Neutrophil (primary cell): ENCODE results near the gene TBC1D22A.
A peak's percentile ranks its signal among the peaks of the same experiment; 100 is the strongest.

Experiments
- H3K27ac ChIP-seq: fragments of 200-600 bp; sonication (generic); 2 replicates; pipeline ENCODE4 v1.5.1; 2016; ENCODE audit warnings: mild to moderate bottlenecking, moderate library complexity
- H3K27me3 ChIP-seq: fragments of 200-600 bp; sonication (generic); 2 replicates; pipeline ENCODE4 v1.6.0; 2016; ENCODE audit warnings: mild to moderate bottlenecking
- H3K36me3 ChIP-seq: fragments of 200-600 bp; sonication (generic); 2 replicates; pipeline ENCODE4 v1.5.1; 2017
- H3K4me1 ChIP-seq, 2 experiments: fragments of 200-600 bp in 1 of 2; sonication (generic) in 1 of 2; 1 replicate in 1 of 2; 2 replicates in 1 of 2; pipeline versions ENCODE4 v1.5.1 to v1.6.1; 2013 to 2016; ENCODE audit warnings: low read depth in 1 of 2, low read length in 1 of 2, mild to moderate bottlenecking in 1 of 2, moderate library complexity in 1 of 2; ENCODE audit not compliant: control insufficient read depth in 1 of 2, insufficient read depth in 1 of 2
- H3K4me3 ChIP-seq, 2 experiments: fragments of 200-600 bp in 1 of 2; sonication (generic) in 1 of 2; 1 replicate in 1 of 2; 2 replicates in 1 of 2; pipeline ENCODE4 v1.5.1; 2013 to 2016; ENCODE audit warnings: low read depth in 1 of 2, low read length in 1 of 2, mild to moderate bottlenecking in 1 of 2, moderate library complexity in 1 of 2
- H3K9me3 ChIP-seq: fragments of 200-600 bp; sonication (generic); 2 replicates; pipeline ENCODE4 v1.5.1; 2016
- CTCF ChIP-seq: fragments of 200-600 bp; sonication (generic); IDR thresholded peaks from 2 replicates; pipeline ENCODE4 v1.5.1; 2016; ENCODE audit warnings: antibody characterized with exemption

Gene TBC1D22A

GRCh38 chr22:46929710-46930204, 167.3 kb downstream of the TBC1D22A start:
- H3K36me3 ChIP-seq = no peaks in the 10 kb centered on the region
- no peak for TF ChIP-seq CTCF
- no peaks in the 10 kb centered on the region for H3K27me3 ChIP-seq
- no peak overlapping the region for H3K4me3 ChIP-seq
- H3K4me1 ChIP-seq = peaks cover 17% of the 10 kb centered on the region in 2 experiments
- H3K27ac ChIP-seq = no peak overlapping the region
- no peaks in the 10 kb centered on the region for H3K9me3 ChIP-seq

GRCh38 chr22:46931414-46931813, 169.0 kb downstream of the TBC1D22A start:
- Histone ChIP-seq H3K4me3 (no peak overlapping the region), H3K36me3 (no peaks in the 10 kb centered on the region), H3K27me3 (no peaks in the 10 kb centered on the region), H3K9me3 (no peaks in the 10 kb centered on the region), H3K4me1 (peaks cover 17% of the 10 kb centered on the region in 2 experiments), H3K27ac (no peak overlapping the region)
- TF ChIP-seq CTCF = no peak

DNA sequence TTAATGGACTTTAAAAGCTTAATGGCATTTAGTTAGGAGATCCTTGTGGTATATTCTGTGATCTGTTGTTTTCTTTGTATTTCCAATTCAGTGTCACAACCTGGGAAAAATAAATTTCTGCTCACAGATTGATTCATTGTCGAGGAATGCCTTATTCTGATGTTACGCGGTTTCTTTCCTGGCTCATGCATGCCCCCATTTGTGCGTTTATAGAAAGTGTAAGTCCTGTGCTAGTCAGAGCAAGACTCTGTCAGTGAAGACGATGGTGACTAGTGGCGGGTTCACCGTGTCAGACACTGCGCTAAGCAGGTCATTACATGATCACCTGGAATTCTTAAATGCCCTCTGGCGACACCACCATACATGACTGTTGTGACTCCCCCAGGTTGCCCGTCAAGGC, 169.4 kb downstream of the TBC1D22A start:
- no peak for TF ChIP-seq CTCF
- Histone ChIP-seq H3K36me3 (no peaks in the 10 kb centered on the region), H3K27ac (no peak overlapping the region), H3K27me3 (no peaks in the 10 kb centered on the region), H3K4me1 (peaks cover 17% of the 10 kb centered on the region in 2 experiments), H3K4me3 (no peak overlapping the region), H3K9me3 (no peaks in the 10 kb centered on the region)

GRCh38 chr22:46933040-46933930, 170.8 kb downstream of the TBC1D22A start:
- Histone ChIP-seq H3K27me3 (no peaks in the 10 kb centered on the region), H3K4me1 (peaks cover 17% of the 10 kb centered on the region in 2 experiments), H3K9me3 (no peaks in the 10 kb centered on the region), H3K36me3 (no peaks in the 10 kb centered on the region), H3K27ac (peak overlapping the region; percentile 46), H3K4me3 (no peak overlapping the region)
- TF ChIP-seq CTCF = no peak

DNA sequence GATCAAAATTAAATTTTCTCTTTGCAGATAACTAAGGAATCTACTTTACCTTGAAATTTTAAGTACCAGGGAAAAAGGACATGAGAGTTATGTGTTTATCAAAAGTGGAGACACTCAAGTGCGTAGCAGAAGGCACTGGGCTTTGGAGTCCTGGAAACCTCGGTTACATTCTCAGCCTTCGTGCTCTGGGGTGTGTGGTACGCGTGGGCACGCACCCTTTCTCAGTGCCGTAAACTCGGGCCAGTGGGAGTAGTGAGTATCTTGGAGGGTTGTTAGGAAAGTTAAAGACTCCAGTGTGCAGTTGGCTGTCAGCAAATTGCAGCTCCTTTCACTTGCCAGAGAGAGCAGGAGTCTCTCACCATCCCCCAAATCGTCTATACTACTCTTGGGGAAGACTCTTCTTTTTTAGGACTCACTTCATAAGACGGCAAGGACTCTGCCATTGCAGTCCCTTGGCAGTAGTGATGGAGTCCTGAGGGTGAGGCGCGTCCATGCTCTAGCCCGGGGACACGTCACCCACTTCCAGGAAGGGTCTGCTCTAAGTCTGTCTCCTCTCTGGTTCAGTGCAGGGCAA, 171.8 kb downstream of the TBC1D22A start:
- no peaks in the 10 kb centered on the region for H3K27me3 ChIP-seq
- no peaks in the 10 kb centered on the region for H3K36me3 ChIP-seq
- H3K4me3 ChIP-seq = no peak overlapping the region
- no peak for TF ChIP-seq CTCF
- peaks cover 17% of the 10 kb centered on the region in 2 experiments for H3K4me1 ChIP-seq
- no peaks in the 10 kb centered on the region for H3K9me3 ChIP-seq
- H3K27ac ChIP-seq = no peak overlapping the region
